HUES64 (cell line): ENCODE measurements around the gene ARF1.

ENCODE experiments used
- H3K27ac ChIP-seq: 2 replicates; pipeline ENCODE4 v1.7.0; 2013; ENCODE audit warnings: low read depth, low read length, inconsistent platforms
- H3K27me3 ChIP-seq: 2 replicates; pipeline ENCODE4 v1.6.1; 2013; ENCODE audit warnings: mild to moderate bottlenecking, low read length; ENCODE audit not compliant: insufficient read depth
- H3K36me3 ChIP-seq: 2 replicates; pipeline ENCODE4 v1.6.1; 2013; ENCODE audit warnings: mild to moderate bottlenecking, low read length; ENCODE audit not compliant: insufficient read depth
- H3K4me1 ChIP-seq: 2 replicates; pipeline ENCODE4 v1.6.1; 2013; ENCODE audit warnings: mild to moderate bottlenecking, low read length, moderate library complexity; ENCODE audit not compliant: insufficient read depth
- H3K4me3 ChIP-seq: 2 replicates; pipeline ENCODE4 v1.5.1; 2013; ENCODE audit warnings: mild to moderate bottlenecking, low read length, moderate library complexity
- H3K9ac ChIP-seq: 2 replicates; pipeline ENCODE4 v1.6.1; 2013; ENCODE audit warnings: mild to moderate bottlenecking, low read depth, low read length
- H3K9me3 ChIP-seq: 2 replicates; pipeline ENCODE4 v1.6.1; 2013; ENCODE audit warnings: low read depth, low read length; ENCODE audit not compliant: insufficient read depth
- WGBS: fragments of 150-250, 120-280 bp; methylation state at CpG from one replicate; pipeline ENCODE4 v1.1.7; 2013; ENCODE audit warnings: missing lambda C conversion rate; 5-methylcytosine and 5-hydroxymethylcytosine counted together

ARF1 gene

DNA sequence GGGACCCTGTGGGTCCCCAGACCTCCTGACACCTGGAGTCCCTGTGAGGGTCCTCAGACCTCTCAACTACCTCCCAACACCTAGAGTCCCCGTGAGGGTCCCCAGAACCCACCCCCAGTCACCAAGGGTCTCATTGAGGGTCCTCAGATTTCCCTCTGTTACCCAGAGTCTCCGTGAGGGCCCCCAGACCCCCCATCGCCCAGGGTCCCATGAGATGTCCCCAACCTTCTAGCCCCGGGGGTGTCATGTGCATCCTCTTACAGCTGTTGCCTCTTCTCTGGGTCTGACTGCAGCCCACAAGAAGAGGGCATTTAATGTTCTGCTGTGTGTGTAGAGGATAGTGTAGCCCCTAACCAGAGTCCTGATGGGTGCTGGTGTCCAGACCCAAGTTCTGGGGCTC lies 65.3 kb downstream of the ARF1 start:
- 86% methylated on average over 4 of the region's 4 CpGs for WGBS

DNA sequence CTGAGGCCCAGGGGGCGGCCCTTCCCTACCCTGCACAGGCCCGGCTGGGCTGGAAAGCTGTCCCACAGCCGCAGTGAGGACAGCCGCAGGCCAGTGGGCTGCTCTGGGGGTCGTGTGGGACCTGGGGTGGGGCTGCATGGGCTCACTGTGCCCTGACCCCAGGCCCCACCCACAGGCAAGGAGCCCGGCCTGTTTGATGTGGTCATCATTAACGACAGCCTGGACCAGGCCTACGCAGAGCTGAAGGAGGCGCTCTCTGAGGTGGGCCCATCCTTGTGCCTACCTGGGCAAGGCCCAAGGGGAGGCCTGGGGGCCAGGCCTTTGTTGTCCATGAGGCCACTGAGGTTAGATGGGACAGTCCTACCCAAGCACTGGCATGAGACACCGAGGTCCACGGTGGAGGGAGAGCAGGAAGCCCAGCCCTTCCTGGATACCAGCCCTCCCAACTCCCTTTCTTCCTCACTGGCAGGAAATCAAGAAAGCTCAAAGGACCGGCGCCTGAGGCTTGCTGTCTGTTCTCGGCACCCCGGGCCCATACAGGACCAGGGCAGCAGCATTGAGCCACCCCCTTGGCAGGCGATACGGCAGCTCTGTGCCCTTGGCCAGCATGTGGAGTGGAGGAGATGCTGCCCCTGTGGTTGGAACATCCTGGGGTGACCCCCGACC lies 65.8 kb downstream of the ARF1 start:
- WGBS: 91% methylated on average over 18 of the region's 18 CpGs
- H3K4me1 ChIP-seq: 0 out of 2 replicates have a peak, but pooled peaks cover 5% of the 10 kb centered on the region
- H3K36me3 ChIP-seq: 0 out of 2 replicates have a peak, but pooled peaks cover 4% of the 10 kb centered on the region
- no peak overlapping the region for H3K27ac ChIP-seq
- no peaks in the 10 kb centered on the region for H3K9me3 ChIP-seq
- no peak overlapping the region for H3K9ac ChIP-seq
- H3K4me3 ChIP-seq: no peak overlapping the region
- H3K27me3 ChIP-seq: no peaks in the 10 kb centered on the region

More for the DNA sequence above, 65.3 kb downstream of the ARF1 start:
- H3K36me3 ChIP-seq: 0 out of 2 replicates have a peak, but pooled peaks cover 4% of the 10 kb centered on the region
- H3K9me3 ChIP-seq: no peaks in the 10 kb centered on the region
- H3K9ac ChIP-seq: no peak overlapping the region
- no peak overlapping the region for H3K4me3 ChIP-seq
- no peak overlapping the region for H3K27ac ChIP-seq
- H3K4me1 ChIP-seq: 0 out of 2 replicates have a peak, but pooled peaks cover 5% of the 10 kb centered on the region
- H3K27me3 ChIP-seq: no peaks in the 10 kb centered on the region
